Inflammatory macrophage treated with lipopolysaccharide for 4 hours (primary cell): ENCODE data around the gene INPP4B.

Source experiments
- DNase-seq: peaks from one replicate; pipeline ENCODE4 v3.0.0-alpha.2; 2020

The INPP4B gene

DNA sequence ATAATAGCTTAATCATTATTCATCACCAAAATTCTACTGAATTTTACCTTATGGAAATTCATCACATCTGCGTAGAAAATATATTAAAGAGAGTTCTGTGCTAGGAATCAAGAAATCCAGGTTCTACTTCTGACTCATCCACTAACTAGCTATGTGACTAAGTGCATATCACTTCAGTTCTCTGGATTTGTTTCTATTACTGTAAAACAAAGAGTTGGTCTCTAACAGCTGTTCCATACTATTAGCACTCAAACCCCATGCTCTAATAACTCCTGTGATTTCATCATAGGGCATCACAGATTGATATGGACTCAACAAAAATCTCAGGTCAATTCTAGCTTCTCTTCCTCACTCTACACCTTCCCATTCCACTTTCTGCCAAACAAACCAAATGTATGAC is 572.0 kb downstream of the INPP4B start:
- no peak for DNase-seq

DNA sequence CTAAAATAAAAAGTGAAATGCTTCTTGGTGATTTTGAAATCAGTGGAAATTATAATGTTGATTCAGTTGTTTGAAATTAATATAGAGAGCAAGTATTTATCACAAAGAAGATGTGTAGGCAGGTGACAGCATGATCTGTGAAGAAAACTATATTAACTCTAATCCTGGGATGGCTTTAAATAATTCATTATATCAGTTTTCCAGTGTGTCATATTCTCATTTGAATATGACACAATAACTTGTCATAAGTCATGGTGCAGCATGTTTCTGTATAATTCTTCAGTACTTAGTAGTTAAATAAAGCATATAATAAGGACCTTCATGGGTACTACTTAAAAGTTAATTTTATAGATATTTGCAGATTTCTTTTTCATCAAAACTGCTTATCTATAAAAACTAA is 573.6 kb downstream of the INPP4B start:
- no peak for DNase-seq

DNA sequence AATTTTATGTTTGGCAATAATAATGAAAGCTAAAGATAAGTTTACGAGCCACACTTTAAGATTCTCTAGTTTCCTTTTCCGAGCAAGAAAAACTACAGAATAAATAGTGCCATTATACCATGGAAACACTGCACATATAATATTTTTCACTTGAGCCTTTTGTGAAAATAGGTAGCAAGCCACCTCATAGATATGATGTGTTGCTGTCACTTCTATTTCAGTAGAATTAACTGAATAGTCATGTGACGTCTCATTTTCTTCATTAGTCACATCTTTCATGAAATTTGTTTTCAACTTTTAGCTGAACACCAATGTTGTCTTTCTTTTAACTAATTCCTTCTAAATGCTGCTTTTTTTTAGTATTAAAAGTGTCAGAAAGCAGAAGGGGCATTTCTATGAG is 574.3 kb downstream of the INPP4B start:
- no peak for DNase-seq

DNA sequence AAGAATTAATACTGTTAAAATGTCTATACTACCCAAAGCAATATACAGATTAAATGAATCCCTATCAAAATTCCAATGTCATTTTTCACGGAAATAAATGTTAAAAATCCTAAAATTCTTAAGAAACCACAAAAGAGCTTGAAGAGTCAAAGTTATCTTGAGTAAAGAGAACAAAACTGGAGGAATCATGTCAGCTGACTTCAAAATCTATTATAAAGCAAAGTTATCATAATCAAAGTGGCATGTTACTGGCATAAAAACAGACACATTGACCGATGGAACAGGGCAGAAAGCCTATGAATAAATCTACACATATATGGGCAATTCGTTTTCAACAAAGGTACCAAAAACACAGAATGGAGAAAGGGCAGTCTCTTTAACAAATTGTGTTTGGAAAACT is 579.0 kb downstream of the INPP4B start:
- no peak for DNase-seq

DNA sequence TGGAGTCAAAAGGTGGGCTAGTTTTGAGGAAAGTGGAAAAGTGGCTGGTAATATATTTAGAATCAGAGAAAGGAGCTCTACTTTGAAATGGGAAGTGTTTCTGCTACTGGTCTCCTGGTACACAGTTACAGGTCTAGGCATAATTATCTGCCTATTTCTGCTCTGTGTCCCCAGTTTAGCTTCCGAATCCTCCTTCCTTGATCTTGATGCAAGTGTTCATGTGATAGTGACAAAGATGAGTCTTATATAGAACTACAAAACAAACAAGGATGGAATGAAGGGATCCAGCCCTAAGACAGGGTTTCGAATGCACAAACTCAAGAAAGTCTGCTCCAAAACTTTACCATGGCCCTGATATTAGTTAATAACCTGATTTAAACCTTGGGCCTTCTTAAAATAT is 580.2 kb downstream of the INPP4B start:
- DNase-seq = no peak

DNA sequence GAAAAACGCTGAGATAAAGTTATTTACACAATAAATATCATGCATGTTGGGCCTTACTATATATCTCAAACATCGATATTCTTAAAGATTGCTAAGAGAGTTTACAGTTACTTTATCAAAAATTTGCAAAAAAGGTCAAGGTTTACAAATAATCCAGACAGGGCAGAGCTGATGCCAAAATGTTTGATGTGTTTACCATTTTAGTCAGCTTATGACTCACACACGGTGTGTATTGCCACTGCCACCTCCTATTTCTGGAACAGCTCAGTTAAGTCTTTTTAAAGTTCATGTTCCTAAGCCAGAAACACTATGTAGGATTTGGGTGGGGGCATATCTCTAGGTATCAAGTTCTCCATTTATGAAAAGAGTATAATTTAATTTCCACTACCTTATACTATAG is 580.6 kb downstream of the INPP4B start:
- no peak for DNase-seq

DNA sequence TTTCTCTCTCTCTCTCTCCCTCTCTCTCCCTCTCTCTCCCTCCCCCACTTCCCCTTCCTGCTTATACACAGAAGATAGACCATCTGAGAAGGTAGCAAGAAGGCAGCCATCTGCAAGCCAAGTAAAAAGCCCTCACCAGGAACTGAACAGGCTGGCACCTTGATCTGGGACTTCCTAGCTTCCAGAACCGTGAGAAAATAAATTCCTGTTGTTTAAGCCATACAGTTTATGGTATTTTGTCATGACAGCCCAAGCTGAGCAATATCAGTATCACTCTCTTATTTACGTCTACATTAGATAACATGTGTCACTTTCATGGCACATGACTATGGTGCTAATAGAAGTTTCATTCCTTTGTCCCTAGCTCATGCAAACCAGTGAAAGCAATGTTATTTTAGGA is 581.1 kb downstream of the INPP4B start:
- DNase-seq = no peak

DNA sequence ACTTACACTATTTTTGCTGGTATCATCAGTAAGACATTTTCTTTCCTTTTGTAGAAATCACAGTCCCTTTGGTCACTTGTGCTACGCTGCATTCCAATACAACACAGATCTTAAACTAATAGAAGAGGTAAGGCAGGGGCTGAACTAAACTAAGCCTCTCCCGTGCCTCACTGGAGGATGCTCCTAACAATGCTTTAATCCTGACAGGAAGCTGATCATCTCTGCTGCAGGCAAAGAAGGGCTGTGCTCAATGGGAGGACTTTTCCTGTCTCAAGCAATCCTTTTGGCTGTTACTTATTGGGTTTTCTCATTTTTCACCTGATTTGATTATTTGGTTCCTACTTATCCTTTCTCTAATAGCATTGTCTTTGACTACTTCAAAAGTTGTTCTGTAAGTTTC is 583.1 kb downstream of the INPP4B start:
- no peak for DNase-seq

DNA sequence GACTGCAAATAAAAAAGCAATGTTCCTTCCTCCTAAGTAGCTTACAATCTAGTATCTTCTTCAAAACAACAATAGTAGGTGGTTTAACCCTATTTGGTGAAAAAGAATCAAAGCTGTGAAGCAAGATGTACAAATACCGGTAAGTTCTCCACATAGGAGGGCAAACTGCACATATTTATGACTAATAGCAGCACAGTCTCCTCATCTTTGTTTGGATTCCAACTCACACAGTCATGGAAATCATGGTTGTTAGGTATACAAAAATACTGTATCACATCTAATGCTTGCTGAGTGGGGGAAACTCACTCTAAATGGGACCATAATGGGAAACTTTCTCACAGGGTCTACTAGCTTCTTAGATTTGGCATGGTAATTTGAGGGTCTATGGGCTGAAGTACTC is 597.2 kb downstream of the INPP4B start:
- DNase-seq = no peak

DNA sequence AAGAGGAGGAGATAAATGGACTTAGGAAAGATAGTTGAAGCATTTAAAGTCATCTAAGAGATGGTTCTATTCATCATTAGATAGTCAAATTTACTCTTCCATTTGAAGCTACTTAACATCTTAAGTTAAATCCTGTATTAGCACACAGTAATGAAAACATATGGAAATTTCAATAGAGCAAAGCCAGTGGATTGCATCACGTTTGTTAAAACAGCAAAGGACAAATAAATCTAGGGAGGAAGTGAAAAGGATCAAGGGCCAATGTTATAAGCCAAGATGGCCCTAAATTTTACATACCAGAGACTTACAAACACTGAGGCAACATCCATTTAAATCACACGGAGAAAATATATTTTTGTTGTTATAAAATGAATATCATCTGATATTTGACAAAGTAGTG is 602.8 kb downstream of the INPP4B start:
- DNase-seq = no peak

DNA sequence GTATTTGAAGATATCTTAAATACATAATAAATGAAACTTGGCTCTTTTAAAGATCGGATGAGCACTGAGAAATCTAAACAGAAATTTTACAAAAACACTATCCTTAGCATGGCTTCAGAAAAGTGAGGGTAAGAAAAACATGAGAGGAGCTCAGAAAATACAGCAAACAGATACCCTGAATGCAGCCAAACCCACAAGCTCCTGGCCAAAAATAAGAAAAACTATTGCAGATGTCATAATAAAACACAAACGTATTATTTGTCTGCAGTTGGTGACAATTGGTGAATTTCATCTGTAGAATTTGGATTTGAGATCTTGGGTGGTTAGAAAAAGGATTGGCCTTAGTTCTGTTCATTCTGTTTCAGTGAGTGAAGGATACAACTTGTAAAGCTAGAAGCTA is 603.9 kb downstream of the INPP4B start:
- no peak for DNase-seq

DNA sequence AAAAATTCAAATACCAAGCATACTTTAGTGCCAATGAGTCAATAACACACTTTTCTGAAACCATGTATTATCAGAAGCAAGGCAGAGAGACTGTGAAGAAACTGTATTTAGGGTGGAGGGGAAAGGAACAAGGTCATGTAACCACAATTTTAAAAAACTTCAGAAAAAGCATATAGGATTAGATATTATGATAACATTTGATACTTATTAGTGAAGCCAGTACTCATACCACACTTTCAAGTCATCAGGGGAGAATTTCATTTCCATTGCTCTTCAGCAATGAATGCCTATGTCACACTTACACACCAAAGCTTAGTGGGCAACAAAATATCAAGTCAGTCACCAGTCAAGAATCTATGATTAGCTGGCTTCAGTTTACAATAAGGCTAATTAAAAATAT is 607.5 kb downstream of the INPP4B start:
- DNase-seq = no peak

DNA sequence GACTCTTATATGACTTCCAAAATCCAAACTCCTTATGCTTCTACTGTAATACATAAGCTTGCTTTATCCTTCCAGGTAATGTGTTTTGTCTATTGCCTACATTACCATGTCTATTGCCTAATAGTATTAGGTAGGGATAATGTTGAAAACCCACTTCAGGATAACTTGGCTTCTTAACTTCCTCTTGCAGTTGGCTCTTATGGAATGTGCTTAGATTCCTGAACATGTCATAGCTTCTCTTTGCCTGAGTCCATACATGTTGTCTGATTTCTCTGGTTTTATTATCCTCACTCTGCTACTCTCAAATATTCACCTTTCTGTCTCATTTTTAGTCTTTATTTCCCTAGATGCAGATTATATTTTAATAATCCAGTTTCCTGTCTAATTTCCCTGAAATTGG is 609.8 kb downstream of the INPP4B start:
- DNase-seq = no peak

DNA sequence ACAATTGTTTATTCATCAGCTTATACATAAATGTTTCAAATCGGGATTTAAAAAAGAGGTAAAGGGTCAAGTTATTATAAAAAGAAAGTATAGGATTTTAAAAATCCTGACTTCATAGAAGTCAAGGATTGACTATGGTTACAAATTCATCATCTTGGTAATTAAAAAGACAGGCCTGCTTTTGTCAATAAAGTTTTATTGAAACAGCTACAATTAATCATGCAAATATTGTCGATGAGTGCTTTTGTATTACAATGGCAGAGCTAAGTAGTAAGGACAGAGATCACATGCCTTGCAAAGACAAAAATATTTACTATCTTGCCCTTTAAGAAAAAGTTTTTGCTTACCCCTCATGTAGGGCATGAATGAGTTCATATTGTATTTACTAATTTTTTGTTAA is 614.3 kb downstream of the INPP4B start:
- DNase-seq = no peak

DNA sequence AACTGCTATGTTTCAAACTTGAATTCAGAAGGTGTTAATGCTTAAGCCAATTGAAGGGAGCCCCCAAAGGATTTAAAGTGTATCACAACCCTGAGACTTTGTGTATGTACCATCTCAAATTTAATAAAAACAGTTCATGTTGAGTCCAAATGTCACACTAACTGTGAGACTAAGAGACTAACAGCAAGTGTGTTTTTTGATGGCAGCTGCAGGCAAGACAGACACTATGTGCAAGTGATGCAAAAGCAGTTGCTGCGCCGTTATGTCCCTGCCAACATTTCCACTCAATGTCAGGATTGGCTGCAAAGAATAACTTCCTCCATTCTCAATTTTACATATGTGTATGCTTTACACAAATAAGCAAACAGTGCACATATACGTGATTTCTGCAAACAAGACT is 615.1 kb downstream of the INPP4B start:
- no peak for DNase-seq

DNA sequence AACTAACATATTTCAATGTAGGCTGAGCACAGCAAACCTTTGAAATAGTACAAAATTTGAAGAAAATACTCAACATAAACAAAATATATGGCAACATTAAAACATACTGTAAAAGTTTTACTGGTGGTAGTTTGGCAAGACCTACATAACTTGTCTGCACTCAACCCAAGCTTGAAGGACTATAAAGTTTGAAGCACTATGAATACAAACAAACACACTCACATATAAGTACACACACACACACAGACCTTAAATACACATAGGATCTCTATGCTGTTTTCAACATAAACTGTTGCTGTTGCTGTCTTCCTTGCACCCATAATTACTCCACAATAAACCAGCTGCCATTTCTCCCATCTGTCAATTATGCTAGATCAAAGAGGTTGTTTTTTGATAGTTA is 620.1 kb downstream of the INPP4B start:
- no peak for DNase-seq

DNA sequence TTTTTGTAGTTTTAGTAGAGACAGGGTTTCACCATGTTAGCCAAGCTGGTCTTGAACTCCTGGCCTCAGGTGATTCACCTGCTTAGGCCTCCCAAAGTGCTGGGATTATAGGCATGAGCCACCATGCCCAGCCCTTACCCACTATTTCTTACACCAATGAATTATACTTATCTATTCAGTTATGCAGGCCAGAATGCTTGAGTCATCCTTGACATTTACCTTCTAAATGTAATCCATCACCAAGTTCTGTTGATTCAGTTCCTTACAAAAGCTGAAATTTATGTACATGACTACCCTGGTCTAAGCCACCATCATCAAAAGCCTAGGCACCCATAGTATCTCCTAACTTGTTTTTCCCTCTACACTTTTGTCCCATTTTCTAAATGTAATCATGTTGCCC is 624.0 kb downstream of the INPP4B start:
- no peak for DNase-seq

DNA sequence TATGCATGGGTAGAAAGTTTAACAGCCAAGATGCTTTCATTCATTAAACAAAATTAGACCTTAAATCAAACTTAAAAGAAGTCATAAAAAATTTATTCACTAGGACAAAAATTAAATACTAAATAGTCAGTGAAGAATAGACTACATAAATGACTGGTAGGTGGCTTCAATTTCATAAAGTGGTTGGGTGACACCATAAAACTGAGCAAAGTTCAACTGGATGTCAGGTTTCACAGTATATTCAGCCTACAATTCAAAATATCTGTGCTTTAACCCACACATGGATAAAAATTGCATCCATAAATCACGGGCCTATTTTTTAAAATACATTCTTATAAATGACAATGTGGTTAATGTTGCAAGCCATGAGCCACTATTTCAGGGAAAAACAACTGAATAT is 627.4 kb downstream of the INPP4B start:
- DNase-seq = no peak

DNA sequence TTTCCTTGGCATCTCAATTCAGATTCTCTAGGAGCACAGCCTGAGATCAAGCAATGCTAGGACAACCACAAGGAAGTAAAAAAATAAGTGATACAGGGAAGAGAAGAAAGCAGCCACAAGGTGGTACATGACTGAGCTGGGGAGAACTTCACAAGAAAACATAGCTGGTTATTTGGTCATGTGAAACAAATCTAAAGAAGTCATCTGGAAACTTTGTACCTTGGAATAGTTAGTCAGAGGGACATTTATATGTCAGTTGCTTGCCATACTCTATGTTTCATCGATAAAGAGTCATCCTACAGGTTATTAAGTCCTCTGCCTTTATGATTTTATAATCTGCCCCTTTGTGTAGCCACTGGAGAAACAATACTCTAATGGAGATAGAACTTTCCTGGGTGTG is 634.7 kb downstream of the INPP4B start:
- no peak for DNase-seq

DNA sequence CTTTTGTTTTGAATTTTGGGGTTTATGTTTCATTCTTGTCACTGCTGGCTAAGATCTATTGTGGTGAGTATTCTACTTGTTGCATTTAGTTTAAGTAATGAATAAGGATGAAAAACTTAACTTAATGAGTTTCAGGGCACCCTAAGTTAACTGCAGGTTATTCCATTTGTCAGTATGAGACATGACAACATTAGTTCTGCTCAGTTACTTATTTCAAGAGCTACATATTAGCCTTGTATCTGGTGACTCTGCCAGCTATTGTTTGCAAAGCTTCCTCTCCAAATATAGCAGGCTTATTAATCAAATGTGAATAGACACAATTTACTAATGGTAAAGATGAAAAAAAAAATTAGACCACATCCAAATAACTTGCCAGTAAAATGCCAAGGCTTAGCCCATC is 642.6 kb downstream of the INPP4B start:
- no peak for DNase-seq

DNA sequence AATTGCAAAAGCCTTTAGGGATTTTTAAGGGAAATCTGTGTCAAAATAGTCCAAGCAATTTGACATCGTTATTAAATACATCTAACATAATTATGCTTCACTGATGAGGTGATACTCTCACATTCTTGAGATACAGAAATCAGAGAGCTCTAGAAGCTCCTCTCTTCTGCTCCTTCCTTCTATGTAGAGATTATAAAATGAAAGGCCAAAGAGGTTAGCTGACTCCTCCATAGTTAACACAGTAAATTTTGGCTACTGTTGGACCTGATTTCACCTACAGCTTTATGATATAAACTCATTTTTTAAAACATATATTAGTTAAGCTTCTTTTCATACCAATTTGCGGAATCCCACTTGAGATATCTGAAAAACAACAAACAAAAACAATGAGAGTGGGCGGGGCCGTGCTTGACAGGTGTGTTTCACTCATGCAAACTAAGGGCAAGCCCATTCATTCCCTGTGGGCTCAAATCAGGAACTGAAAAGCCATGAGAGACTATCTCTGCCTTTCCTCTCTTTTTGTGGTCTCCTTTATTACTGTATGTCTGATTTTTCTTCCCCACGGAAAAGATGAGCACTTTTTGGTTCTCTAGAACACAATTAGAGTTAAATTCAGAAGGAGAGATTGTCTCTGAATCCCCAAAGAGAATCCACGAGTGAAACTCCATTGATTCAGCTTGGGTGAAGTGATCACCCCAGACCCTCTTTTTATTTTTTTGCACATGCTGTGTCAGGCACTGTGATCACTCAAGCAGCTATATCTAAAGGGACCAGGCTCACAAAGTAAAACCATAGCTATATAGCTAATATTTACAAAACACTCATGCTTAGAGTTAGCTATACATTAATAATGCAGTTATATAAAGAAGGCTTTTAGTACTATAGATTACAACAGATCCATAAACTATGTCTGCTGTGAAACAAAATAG is 643.4 kb downstream of the INPP4B start:
- DNase-seq = no peak

DNA sequence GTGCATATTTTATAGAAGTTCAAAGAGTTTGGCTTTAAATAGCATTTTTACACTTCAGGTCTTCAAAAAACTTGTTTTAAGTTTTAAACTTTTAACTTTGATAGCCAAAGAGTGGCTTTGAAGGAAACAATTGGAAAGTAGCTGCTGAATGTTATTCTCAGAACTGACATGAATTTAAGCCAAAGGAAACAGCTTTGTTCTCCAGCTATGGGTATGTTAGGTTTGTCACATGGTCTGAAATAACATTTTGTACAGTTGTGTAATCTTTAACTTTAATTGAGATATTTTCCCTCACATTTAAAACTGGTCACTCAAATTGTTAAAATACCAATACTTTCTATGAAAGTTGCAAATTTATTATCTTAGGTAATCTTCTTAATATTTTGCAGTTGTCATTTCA is 645.1 kb downstream of the INPP4B start:
- no peak for DNase-seq

DNA sequence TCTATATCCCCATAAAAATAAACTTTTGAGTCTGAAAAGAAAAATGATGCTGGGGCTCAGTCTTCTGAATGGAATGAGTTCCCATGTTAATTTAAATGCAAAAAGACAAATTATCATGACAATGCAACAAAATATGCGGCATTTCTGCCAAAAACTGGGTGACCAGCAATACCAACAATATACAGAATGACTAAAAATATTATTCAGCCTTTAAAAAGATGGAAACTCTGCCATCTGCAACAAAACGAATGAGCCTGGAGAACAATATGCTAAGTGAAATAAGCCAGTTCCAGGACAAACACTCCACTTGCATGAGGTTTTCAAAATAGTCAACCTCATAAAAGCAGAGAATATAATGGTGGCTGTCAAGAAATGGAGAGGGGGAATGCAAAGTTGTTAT is 651.2 kb downstream of the INPP4B start:
- DNase-seq = no peak

DNA sequence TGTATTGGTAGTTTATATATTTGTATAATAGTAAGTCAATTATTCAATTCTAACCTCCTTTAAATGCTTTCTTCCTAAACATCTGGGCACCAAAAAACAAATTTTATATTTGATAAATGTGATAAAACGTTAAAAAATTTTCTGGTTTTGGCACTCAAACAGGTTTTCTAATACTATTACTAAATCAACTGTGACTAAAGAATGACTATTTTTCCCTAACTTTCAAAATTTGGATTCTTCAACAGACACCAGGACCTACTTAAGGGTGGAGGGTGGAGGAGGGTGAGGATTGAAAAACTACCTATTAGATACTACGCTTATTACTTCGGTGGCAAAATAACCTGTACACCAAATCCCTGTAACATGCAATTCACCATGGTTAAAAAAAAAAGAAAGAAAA is 654.2 kb downstream of the INPP4B start:
- no peak for DNase-seq

DNA sequence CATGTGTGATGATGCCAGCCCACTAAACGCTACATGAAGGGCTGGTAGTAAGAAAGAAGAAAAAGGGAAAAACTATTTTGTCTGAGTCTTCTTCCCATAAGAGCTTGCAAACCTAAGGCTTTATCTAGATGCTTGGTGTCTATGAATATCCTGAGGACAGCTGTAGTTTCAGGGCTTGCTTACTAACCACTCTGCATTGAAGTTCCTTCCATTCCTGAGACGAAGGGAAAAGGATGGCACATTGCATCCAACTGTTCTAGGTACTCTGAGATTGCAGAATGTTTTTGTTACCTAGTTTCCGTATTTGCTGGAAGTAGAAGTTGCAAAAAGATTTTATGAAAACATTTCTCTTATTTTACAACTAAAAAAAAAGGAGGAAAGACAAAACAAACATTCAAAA is 665.1 kb downstream of the INPP4B start:
- DNase-seq = no peak
